NCI-H2227 (cell line): Measurements from ENCODE around the gene PTPRD.

ENCODE experiments used
- DNase-seq: peaks from one replicate; lab custom pipeline; 2025; ENCODE audit not compliant: unreplicated experiment; lab: John Stamatoyannopoulos, UW

Gene PTPRD

DNA sequence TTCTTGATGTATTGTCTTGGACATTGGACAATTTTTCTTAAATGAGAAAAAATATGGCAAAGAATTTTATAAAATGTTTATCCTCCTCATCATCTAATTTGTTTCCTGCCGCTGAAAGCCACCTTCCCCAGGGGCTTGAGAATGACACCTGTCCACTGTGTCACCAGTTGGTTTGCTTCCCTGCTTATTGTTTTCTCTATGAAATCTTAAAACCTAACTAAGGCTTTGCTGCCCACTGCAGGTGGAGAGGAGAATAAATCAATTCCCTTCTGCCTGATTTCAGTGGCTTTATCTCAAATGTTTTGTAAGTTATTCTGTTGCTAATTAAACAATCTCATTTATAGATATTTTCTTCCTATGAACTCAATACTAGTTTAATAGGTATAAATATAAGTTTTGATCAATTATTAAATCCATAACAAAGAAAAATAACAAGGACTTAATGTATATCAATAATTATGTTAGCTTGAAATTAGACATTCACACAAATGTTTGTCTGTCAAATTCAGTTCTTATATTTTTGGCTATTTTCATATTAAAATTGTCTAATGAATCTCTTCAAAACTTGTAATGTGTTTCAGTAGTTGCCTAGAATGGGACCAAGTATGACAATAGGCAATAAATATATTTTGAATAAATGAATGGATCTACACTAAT, 822.5 kb downstream of the PTPRD start:
- DNase-seq: peak; percentile 62

DNA sequence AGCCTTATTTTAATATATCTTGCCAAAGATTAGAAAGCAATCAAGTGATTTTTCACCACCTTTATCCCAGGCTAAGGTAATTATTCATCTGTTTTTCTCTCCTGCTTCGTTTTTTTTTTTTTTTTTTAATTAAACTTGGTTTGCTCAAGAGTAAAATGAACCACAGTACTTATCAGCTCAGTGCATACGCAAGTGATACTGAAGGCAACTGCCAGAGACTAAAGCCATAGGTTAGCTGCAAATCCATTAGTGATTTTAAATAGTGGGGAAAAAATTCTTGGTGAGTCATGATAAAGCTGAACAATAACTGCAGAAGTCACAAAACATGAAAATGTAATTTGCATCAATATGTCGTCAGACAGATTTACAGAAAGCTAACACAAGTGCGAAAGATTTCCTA, 829.1 kb downstream of the PTPRD start:
- no peak for DNase-seq

DNA sequence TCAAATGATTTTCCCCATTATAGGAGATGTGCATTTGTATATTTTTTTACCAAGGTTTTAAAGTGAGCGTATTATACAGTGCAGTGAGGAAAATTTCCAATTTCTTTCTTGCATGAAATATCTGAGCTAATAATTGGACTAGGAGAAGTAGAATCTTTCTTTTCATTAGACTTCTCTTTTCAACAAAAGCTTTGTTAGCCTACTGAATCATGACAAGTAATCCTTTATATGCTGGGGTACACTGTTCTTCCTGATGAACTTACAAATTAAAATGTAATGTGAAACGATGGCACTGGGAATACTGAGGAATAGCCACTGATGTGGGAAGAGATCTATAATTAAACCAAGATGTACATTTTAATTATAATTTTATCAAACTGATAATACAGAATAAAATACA, 829.6 kb downstream of the PTPRD start:
- no peak for DNase-seq

DNA sequence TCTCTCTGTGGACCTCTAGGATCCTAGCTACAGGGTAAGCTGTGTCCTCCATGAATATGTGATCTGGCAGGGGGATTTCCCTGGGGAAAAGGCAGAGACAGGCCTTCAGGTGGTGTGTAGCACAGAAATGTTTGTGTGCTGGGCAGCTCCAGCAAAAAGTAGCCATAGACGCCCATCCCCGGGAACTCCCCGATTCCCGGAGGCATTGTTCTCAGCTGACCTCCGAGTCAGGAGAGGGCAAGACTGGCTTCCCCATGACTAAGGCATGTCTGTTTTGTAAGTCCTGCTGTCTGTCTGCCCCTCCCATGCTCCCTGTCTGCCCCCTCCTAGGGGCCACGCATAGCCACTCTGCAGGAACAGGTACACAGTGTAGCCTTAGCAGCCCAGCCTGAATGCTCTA, 834.5 kb downstream of the PTPRD start:
- no peak for DNase-seq

DNA sequence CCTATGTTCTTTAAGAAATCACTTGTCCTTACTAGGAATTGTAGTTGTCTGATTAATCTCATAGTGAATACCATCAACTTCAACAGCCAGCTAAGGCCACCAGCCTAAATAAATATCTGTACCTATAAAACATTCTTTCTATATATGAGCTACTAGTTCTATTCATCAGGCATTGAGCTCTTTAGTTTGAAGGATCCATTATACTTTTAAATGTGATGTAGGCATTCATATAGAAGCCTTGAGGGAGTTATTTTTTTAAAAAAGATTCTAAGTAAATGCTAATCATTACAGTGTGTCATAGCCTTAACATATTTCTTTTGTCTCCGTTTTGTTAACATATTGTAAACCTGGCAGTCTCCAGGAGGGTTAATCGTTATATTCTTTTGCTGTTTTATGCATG, 838.3 kb downstream of the PTPRD start:
- no peak for DNase-seq

DNA sequence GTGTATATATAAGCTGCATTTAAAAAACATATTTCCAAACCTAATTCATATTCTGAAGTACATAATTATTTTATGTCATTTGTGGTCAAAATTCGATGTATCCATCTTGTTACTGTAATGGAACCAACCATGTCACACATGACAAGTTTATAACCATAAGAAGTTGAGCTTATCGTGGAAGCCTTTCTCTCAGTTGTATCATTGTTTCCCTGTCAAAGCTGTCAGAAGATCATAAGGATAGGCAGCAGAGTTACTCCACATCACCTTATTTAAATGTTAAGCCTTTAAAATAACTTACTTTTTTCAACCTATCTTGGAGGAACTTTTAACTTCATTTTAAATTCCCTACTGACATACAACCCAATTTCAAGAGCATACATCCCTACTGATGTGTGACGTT, 841.5 kb downstream of the PTPRD start:
- no peak for DNase-seq

DNA sequence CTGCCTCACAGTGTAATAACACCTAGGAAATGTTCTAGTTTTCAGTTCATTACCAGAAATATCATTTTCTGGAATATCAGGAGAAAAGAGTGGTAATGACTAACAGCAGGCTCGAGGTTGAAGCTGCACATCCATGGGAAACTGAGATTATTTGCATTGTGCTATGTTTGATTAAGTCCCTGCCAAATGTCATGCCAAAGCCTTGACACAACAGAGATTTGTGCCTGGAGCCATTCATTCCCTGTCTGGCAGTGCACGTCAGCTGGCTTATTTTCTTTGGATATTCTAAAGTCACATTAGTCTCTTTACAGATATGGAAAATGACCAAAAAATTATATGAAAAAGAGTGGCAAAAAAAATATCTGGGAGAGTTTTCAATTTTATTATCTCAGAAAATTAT, 848.0 kb downstream of the PTPRD start:
- DNase-seq: no peak

DNA sequence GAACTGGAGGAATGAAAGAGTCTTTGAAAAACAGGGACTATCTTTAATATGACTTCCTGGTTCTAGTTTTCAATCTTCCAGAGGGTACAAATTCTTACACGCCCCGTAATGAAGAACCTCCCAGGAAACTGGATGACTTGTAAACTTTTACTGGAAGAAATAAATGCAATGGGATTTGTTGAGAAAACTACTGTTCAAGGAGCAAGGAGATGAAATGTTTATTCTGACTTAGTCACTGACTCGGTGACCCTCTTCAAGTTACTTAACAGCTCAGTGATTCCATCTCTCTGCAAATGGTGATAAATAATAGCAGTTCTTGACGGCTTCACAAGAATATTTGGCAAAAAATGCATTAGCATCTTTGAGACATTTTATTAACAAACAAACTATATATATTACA, 858.6 kb downstream of the PTPRD start:
- no peak for DNase-seq

DNA sequence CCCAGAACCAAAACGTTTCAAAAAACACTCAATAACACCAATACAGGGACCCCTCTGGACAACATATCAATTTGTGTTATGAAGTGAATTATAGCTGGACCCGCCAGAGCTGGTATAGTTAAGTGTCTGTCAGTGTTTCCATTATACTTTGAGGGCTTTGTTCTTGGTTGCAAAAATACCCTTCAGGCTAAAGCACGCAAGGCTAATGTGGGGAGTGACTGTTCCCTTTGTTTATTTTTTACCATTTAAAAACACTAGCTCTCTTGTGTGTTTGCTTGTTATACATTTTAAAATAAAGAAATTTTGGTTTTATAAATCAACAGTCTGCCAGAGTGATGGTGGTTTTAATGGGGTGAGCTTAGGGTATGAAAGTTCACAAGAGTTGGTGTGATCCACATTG, 859.5 kb downstream of the PTPRD start:
- DNase-seq: no peak

DNA sequence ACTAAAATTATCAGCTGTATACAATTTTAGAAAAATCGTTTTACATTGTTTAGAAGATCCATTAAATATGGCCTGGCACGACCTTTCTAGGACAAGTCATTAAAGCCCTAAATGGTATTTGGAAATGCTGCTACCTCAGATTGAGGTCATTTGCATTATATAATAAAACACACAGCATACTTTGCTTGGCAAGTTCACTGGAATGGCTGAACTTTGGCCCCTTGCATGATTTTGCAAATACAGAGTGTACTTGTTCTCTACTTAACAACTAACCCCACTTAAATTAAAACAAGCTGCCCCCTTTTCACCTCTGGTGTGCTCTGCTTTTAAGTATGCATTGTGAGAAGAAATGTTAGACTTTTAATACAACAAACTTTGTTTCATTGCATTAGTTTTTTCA, 860.1 kb downstream of the PTPRD start:
- no peak for DNase-seq

DNA sequence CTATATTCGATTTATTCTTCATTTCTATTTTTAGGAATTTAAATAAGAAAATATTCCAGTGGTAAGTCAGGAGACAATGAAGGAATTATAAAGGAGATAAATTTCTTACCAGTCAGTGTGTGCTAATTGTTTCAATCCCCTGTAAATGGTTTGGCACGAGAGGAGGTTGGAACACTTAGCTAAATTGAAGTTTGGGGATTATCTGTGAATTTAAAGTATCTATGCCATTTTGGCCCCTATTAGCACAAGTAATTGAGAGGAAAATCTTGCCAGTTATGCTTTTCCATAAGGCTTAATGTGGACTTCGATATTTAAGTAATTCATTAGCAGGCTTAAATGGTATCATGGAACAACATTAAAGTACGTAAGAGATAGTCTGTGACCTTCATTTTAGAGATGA, 860.8 kb downstream of the PTPRD start:
- no peak for DNase-seq

DNA sequence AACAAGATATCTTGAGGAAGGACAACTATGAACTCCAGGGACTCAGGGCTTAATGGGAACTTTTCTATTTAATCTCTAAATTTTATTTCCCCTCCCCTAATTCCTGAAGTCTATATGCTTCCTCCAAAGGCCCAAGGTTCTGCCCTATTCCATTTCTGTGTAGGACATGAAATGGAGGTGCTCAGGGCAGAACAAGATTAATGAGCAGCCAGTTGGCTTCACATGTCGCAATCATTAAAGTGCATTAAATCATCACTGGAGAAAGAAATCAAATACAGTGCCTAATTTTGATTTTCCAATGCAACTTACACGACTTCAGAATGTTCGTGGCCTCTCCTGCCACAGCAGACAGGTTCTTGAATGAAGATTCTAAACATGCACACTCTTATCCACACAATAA, 862.1 kb downstream of the PTPRD start:
- DNase-seq: no peak

DNA sequence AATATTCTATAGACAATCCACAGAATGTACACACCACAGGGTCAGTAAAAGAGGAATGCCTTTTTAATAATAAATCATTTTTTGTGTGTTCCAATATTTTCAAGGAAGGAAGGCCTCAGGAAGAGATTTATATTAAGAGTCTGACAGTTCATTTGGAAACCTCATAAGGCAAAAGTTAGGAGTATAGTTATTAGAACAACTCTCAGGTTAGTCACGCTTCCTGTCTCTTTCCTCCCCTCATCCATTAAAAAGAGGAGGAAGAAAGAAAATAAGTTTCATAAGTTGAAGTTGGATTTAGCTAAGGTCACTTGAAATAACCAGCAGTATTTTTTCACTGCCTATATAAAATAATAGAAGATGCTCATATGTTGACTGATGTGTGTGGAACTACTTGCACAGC, 863.2 kb downstream of the PTPRD start:
- no peak for DNase-seq

DNA sequence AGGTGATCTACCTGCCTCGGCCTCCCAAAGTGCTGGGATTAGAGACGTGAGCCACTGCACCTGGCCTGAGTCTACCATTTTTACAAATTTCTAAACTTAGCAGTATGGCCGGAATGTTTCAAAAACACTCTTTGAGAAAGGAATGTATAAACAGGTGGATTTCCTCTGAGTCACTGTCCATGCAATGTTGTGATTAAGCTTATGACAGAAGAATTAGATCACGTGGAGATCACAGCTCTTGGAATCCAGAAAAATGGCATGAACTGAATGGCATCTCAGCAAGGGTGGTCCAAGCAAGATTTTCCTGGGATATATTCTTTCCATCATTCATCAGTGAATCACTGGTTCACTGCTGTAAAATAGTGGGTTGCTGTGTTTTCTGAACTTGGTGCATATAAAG, 865.0 kb downstream of the PTPRD start:
- DNase-seq: no peak

DNA sequence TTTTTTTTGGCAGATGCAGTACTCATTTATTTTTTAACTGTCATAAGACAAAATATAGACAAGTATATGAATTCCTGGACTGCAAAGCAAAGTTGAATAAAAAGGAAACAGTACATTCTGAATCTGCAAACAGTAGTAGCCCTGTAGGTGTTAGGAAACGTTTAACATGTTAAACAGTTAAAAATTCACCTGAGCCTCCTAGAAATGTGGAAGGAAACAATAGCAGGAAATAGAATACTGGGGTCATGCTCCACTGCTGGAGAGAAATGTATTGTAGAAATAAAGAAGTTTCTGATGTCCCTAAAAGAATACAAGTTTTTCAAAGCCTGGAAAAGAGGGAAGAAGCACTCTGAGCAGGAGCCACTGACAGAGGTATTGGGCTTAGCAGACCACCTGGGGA, 866.0 kb downstream of the PTPRD start:
- DNase-seq: no peak

DNA sequence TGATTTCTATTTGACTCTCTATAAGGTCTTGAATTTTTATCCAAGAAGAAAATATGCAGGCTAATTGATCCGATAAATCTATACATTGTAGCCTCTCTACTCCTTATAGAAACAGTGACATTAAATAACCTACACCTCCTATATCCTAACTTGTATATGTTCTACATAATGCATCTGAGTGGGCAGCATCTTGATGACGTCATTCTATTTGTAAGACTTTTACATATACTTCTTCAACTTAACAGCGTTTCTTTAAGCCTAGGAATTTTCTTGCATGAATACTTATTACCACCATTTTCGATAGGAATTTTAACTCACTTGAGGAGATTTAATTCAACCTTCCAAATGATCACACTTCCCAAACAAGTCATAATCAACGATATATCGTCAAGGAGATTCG, 869.0 kb downstream of the PTPRD start:
- DNase-seq: no peak

DNA sequence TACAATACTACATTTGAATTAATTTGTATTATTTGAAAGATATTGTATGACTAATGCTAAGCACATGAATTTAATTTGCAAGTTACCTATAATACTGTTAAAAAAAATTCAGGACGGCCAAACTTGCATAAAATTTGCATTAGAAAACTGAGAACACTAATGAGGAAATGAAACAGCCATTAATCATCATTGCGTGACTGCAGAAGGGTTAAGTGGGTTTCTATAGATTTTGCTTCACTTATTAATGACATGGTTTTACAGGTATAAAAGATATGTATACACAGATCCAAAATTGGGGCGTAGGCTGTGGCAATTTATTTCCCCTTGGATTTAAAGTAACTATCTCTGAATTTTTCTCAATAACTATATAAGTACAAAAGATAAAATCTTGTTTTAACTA, 882.6 kb downstream of the PTPRD start:
- DNase-seq: no peak

DNA sequence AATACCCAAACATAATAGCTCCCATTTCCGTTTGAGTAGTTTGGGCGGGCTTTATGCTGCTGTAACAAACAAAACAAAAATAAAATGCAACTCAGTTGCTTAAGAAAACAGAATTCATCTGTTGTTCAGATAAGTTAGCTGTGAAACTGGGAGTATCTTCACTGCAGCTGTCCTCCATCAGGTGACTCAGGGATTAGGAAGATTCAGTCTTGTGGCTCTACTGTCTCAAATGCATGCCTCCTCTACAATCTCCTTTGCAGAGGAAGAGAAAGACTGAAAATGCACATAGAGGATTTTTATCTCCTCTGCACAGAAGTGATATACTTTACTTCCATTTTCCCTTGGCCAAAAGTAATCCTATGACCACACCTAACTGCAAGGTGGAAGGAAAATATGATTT, 883.7 kb downstream of the PTPRD start:
- DNase-seq: no peak

DNA sequence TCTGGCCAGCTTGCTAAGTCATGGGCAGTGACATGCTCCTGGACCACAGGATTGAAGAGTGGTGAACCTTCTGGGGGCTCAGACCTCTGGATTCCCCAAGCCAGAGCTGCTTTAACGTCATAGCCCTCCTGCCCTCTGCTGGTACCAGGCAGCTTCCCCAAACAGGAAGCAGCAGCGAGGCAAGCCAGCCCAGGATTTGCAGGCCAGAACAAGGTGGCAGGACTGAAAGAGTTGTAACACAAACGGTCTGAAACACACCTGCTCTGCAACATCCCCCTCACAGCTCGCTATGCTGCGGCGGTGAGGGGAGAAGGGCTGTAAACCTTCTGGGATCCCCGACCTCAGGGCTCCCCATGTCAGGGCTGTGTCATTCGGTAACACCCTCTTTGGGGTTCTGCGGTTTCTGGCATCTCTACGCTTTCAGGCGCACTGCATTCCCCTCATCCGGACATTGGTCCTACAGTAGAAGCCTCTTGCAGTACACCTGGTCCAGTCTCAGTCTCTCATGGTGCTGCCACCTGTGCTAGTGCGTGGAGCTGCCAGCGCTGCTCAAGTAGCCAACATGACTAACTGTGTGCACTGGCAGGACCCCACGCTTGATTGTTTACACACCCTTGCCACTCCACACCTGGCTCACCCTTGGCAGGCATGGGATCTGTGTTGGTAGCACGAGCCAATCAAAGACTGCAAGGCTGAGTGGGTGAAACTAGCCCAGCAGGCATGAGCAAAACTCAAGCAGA, 893.3 kb downstream of the PTPRD start:
- no peak for DNase-seq

DNA sequence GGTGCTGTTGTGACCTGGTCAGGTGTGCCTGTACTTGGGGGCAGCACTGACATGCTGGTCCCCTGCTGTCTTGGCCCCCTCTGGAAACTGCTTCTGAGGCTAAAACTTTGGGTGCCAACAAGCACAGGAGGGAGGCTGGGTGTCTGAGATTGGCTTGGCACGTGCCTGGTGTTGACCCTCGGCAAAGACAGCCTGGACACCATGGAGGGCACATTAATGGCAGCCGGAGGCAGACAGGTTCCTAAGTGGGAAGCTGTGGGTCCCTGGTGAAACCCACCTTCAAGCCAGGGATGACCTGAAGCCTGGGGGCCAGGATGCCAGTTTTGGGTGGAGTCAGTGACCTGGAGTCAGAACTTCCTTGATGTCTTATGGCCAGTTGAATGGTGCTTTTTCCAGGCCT, 894.1 kb downstream of the PTPRD start:
- DNase-seq: no peak

DNA sequence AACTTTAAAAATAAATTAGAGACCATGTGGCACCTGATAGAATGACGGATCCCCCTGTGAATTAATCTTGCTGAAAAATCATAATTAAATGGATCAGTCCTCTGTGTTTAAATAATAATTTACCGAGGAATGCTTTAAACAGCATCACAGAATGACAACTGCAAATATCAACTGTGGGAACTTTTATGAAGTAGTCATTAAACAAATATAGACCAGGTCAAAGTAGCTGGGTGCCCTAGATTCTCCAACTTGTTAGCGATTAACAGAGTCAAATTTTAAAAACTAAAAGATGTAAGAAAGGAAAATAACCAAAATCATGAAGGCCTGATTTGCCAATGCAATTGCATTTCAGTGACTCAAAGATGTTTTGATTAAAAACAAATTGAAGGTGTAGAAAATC, 933.4 kb downstream of the PTPRD start:
- DNase-seq: no peak

DNA sequence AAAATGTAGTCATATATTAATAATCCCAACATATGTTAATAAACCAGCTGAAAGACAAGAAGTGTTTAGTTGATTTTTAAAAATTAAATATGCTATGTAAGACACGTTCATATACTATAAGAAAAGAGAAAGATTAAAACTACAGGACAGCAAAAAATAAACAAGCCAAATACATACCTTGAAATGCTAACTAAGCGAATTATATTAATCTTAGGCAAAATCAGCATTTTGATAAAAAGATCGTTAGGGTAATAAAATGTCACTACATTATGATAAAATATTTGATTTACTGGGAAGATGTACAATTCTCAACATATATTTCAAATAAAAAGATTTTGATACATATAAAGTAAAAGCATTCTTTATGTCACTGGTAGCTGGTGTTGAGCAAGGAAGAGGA, 938.3 kb downstream of the PTPRD start:
- DNase-seq: no peak

DNA sequence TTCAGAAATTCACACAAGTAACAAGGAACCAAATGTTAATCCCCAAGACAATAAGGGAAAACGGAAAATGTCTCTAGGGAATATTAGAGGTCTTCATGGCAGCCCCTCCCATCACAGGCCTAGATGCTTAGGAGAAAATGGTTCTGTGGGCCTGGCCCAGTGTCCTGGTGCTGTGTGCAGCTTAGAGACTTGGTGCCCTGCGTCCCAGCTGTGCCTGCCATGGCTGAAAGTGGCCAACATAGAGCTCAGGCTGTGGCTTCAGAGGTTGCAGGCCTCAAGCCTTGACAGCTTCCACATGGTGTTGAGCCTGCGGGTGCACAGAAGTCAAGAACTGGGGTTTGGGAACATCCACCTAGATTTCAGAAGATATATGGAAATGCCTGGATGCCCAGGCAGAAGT, 942.3 kb downstream of the PTPRD start:
- DNase-seq: no peak
